ENCODE data around the gene HS6ST1.
A peak's percentile ranks its signal among the peaks of the same experiment; 100 is the strongest.
"Not testable (repeated sequence)": the region's sequence is repeated elsewhere in the genome, so short reads cannot be mapped to it uniquely, and the experiment has no call there.

The HS6ST1 gene

DNA sequence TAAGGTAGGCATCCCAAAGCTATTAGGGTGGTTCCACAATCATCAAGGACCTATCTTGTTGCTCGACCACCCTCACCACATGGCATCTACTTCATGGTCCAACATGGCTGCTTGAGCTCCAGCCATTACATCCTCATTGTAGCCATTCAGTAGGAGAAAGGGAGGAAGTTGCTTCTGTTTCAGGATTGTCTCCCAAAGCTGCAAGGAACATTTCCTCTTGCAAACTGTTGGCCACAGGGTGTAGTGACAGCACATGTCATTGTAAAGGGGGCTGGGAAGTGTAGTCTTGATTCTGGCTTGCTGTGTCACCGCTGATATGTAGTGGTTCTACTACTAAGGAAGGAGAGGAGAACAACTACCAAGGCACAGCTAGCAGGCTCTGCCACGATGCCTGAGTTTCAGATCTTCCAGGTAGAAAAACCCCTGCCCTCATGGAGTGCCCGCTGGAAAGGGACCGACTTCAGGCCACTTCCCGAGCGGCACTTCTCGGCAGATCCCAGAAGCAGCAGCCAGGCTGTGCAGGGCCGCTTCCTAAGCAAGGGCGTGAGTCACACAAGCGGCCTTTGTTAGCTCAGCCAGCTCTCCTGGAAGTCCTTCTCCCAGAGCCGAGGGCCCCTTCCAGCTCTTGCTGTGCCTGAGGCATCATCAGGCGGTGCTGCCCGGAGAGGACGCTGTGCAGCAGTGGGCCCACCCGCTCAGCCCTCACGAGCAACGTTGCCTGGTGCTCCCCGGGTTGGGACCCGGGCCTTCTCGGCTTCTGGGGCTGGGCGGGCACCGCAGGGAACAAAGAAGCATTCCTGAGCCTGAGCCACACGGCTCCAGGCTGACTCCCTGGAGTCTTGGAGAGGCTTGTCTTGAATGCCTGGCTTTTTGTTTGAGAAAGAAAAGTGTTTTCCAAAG, 58.2 kb downstream of the HS6ST1 start:
- DNase-seq (ENCODE audit: low read depth) = peak; percentile 87
- H3K4me3 ChIP-seq (ENCODE audit: low read length) = 0 out of 2 replicates have a peak overlapping the region, but pooled peaks have one; percentile 7

DNA sequence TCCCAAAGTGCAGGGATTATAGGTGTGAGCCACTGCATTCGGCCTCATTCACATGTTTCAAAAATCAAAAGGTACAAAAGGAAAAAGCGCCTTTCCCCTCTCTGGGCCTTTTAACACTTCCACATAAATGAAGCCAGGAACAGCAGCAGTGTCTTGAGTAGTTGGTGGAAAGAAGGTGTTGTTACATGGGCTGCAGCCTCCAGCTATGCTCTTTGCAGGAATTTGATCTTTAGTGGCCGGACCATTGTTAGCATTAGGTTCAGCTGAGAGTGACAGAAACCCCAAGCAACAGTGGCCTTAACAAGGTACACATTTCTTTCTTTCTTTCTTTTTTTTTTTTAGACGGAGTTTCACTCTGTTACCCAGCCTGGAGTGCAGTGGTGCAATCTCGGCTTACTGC, 59.1 kb downstream of the HS6ST1 start:
- H3K4me3 ChIP-seq (ENCODE audit: low read length) = no peak overlapping the region
- no peak for DNase-seq (ENCODE audit: low read depth)
- TF ChIP-seq, protein P1, sequence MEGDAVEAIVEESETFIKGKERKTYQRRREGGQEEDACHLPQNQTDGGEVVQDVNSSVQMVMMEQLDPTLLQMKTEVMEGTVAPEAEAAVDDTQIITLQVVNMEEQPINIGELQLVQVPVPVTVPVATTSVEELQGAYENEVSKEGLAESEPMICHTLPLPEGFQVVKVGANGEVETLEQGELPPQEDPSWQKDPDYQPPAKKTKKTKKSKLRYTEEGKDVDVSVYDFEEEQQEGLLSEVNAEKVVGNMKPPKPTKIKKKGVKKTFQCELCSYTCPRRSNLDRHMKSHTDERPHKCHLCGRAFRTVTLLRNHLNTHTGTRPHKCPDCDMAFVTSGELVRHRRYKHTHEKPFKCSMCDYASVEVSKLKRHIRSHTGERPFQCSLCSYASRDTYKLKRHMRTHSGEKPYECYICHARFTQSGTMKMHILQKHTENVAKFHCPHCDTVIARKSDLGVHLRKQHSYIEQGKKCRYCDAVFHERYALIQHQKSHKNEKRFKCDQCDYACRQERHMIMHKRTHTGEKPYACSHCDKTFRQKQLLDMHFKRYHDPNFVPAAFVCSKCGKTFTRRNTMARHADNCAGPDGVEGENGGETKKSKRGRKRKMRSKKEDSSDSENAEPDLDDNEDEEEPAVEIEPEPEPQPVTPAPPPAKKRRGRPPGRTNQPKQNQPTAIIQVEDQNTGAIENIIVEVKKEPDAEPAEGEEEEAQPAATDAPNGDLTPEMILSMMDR (conservative IDR thresholded peaks at IDR 0.05; ENCODE audit: low read length) = no peak

More for the DNA sequence above, 58.2 kb downstream of the HS6ST1 start:
- TF ChIP-seq, protein P1 (conservative IDR thresholded peaks at IDR 0.05; ENCODE audit: low read length) = peak; percentile 46

DNA sequence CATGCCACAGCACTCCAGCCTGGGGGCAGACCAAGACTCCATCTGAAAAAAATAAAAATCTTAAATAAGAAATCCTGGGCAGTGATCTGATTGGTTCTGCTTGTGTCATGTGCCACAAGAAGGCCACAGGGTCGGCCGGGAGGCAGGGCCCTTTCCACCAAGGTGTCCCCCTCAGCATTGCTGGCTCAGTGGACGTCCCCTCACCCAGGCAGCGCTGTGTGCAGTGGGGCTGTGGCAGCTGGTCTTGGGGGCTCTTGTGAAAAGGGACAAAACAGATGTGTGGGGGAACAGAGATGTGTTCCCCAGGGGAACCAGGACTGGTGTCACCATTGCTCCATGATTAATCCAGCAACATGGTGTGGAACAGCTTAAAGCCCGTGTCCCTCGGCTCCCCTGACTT, 60.5 kb downstream of the HS6ST1 start:
- H3K4me3 ChIP-seq (ENCODE audit: low read length) = no peak overlapping the region
- TF ChIP-seq, protein P1 (conservative IDR thresholded peaks at IDR 0.05; ENCODE audit: low read length) = no peak
- DNase-seq (ENCODE audit: low read depth) = no peak

- TF ChIP-seq, protein P1 (conservative IDR thresholded peaks at IDR 0.05; ENCODE audit: low read length) = no peak
- no peak overlapping the region for H3K4me3 ChIP-seq (ENCODE audit: low read length)
- no peak for DNase-seq (ENCODE audit: low read depth)
These were observed 66.2 kb downstream of the HS6ST1 start for GRCh38 chr2:128252501-128252900.

DNA sequence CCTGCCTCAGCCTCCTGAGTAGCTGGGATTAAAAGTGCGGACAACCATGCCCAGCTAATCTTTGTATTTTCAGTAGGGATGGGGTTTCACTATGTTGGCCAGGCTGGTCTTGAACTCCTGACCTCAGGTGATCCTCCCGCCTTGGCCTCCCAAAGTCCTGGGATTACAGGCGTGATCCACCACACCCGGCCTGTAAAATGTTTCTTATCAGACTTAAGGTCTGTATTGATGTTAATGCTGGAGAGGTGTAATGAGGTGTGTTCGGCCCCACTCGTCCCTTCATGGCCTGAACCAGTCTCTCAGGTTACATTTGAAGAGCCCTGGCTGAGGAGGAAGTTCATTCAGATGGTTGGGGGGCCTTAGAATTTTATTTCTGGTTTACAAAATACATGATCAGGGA, 66.6 kb downstream of the HS6ST1 start:
- not testable (repeated sequence) for H3K4me3 ChIP-seq (ENCODE audit: low read length); DNase-seq (ENCODE audit: low read depth)

DNA sequence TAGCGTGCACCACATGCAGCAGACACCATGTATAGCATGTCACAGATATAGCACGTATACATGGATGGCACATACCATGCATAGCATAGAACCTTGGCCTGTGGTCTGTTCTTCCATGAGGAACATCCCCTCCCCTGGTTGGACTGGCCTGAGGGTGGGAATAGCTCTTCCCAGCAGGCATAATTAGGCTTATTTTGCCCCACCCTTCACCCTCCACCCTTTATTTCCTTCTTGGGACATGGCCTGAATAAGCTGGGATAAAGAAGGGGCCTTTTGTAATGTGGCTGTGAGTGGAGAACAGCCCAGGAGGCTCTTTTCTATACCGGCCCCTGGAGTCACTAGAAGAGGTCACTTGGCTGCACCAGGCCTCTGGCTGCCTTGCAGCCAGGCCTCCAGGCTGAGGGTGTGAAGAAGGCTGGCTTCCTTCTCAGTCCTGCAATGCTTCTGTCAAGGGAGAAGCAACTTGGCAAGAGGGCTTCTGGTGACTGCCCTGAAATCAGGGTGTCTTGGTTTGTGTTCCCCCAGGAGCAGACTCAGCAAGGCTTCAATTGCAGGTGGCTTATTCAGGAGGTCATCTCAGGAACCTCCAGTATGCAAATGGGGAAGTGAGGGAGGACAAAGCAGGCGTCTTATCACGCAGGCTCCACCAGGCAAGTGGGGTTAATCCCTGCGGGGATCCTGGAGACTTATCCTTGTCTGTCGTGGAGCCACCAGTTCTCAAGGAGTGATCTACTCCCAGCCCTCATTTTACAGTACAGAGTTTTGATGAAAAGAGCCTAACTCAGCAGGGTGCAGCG, 68.2 kb downstream of the HS6ST1 start:
- no peak overlapping the region for H3K4me3 ChIP-seq (ENCODE audit: low read length)
- no peak for DNase-seq (ENCODE audit: low read depth)
- TF ChIP-seq, protein P1 (conservative IDR thresholded peaks at IDR 0.05; ENCODE audit: low read length) = no peak

- DNase-seq (ENCODE audit: low read depth) = no peak
- no peak overlapping the region for H3K4me3 ChIP-seq (ENCODE audit: low read length)
- TF ChIP-seq, protein P1 (conservative IDR thresholded peaks at IDR 0.05; ENCODE audit: low read length) = no peak
These were observed 69.1 kb downstream of the HS6ST1 start for GRCh38 chr2:128249555-128249954.
